GM23248 (cell line): ENCODE measurements around the gene CTSK. TPM values are rescaled to one million over a fixed set of nuclear protein-coding genes. Genes with fewer than 3 reads are reported as not detected.
"Not testable (repeated sequence)": the region's sequence is repeated elsewhere in the genome, so short reads cannot be mapped to it uniquely, and the experiment has no call there.

Source experiments
- DNase-seq: peaks from one replicate; pipeline ENCODE4 v3.0.0-alpha.2; 2015
- H2AFZ ChIP-seq: fragments of 200-600 bp; sonication (generic); 2 replicates; pipeline ENCODE4 v1.6.1; 2016; ENCODE audit warnings: antibody characterized with exemption
- H3F3A ChIP-seq: fragments of 200-600 bp; sonication (generic); 2 replicates; pipeline ENCODE4 v1.6.1; 2016; ENCODE audit warnings: mild to moderate bottlenecking, antibody characterized with exemption, mixed run types; ENCODE audit not compliant: insufficient read depth
- H3K27ac ChIP-seq: fragments of 200-600 bp; sonication (generic); 2 replicates; pipeline ENCODE4 v1.5.1; 2016; ENCODE audit warnings: mild to moderate bottlenecking
- H3K27me3 ChIP-seq: fragments of 200-600 bp; sonication (generic); replicated peaks from 2 replicates; pipeline ENCODE4 v1.6.1; 2016; ENCODE audit warnings: mild to moderate bottlenecking; ENCODE audit not compliant: insufficient read depth
- H3K36me3 ChIP-seq: fragments of 200-600 bp; sonication (generic); 2 replicates; pipeline ENCODE4 v1.6.1; 2016; ENCODE audit warnings: low read depth, mild to moderate bottlenecking
- H3K4me1 ChIP-seq: fragments of 200-600 bp; sonication (generic); 2 replicates; pipeline ENCODE4 v1.6.1; 2016; ENCODE audit warnings: mild to moderate bottlenecking; ENCODE audit not compliant: insufficient read depth
- H3K4me2 ChIP-seq: fragments of 200-600 bp; sonication (generic); one replicate; pipeline ENCODE4 v1.6.1; 2016; ENCODE audit warnings: mild to moderate bottlenecking; ENCODE audit not compliant: unreplicated experiment
- H3K4me3 ChIP-seq: fragments of 200-600 bp; sonication (generic); 2 replicates; pipeline ENCODE4 v1.5.1; 2016; ENCODE audit warnings: mild to moderate bottlenecking
- H3K79me2 ChIP-seq: fragments of 200-600 bp; sonication (generic); 2 replicates; pipeline ENCODE4 v1.6.1; 2016; ENCODE audit warnings: mild to moderate bottlenecking; ENCODE audit not compliant: insufficient read depth
- H3K9ac ChIP-seq: fragments of 200-600 bp; sonication (generic); 2 replicates; pipeline ENCODE4 v1.6.1; 2016; ENCODE audit warnings: mild to moderate bottlenecking
- H3K9me2 ChIP-seq: fragments of 200-600 bp; sonication (generic); 2 replicates; pipeline ENCODE4 v1.6.1; 2016; ENCODE audit warnings: mixed run types, mild to moderate bottlenecking, moderate library complexity; ENCODE audit not compliant: insufficient read depth
- H3K9me3 ChIP-seq: fragments of 200-600 bp; sonication (generic); one replicate; pipeline ENCODE4 v1.6.1; 2017; ENCODE audit warnings: low read depth
- H4K20me1 ChIP-seq: fragments of 200-600 bp; sonication (generic); 2 replicates; pipeline ENCODE4 v1.6.0; 2016; ENCODE audit not compliant: insufficient read depth
- EZH2 ChIP-seq: fragments of 200-600 bp; sonication (generic); IDR thresholded peaks from 2 replicates; pipeline ENCODE4 v1.6.1; 2018; ENCODE audit warnings: antibody characterized with exemption, mild to moderate bottlenecking; ENCODE audit not compliant: insufficient read depth, poor library complexity, severe bottlenecking
- EZH2phosphoT487 ChIP-seq: fragments of 200-600 bp; sonication (generic); IDR thresholded peaks from 2 replicates; pipeline ENCODE4 v1.6.1; 2018; ENCODE audit warnings: antibody characterized with exemption, moderate library complexity, mild to moderate bottlenecking, low read depth; ENCODE audit not compliant: insufficient read depth
- WGBS, 2 experiments: methylation state at CpG; one replicate each; pipeline ENCODE4 v1.1.6; 2015 to 2017; ENCODE audit warnings: low lambda C conversion rate in 2 of 2, low coverage in 1 of 2; ENCODE audit errors: missing lambda C conversion rate in 2 of 2; 5-methylcytosine and 5-hydroxymethylcytosine counted together
- in situ Hi-C: fragments of 300-500 bp; cut with MboI; formaldehyde crosslinking; loops from 2 replicates; pipeline ENCODE4 v1.15.0; 2020
- polyA plus RNA-seq: library from polyadenylated mRNA; unstranded; fragments of >200 nt; fragmentation: Nextera tagmentation; extraction: Ambion mirVana; gene quantifications from 2 replicates; pipeline ENCODE4 v1.2.1, GENCODE V29; 2016
- total RNA-seq: library from RNA; depleted of rRNA; stranded (reverse); fragments of >200 nt; shearing (Covaris generic); gene quantifications from 2 replicates; pipeline ENCODE4 v1.2.3, GENCODE V29; 2014

The CTSK gene
- total and polyA plus RNA-seq, 2 experiments from 2014 or later = 81.4 to 90.9 TPM

GRCh38 chr1:150843474-150843873 lies 35.4 kb upstream of the CTSK start:
- WGBS, 2 experiments = 67 to 73% methylated on average over 2 of the region's 2 CpGs
- no peak overlapping the region for H3K4me2 ChIP-seq
- in situ Hi-C loops = no loop called here

GRCh38 chr1:150842964-150843363 lies 34.9 kb upstream of the CTSK start:
- TF ChIP-seq EZH2 = no peak
- TF ChIP-seq EZH2phosphoT487 = no peak
- peaks cover 36% of the 10 kb centered on the region for H3K36me3 ChIP-seq
- no peak overlapping the region for H2AFZ ChIP-seq
- H3K9ac ChIP-seq = no peak overlapping the region
- no peak for DNase-seq
- H3K27me3 ChIP-seq = no peaks in the 10 kb centered on the region
- in situ Hi-C loops = no loop called here
- H3K4me2 ChIP-seq = no peak overlapping the region
- no peaks in the 10 kb centered on the region for H3K9me3 ChIP-seq
- 38 to 62% methylated on average over 2 of the region's 2 CpGs for WGBS, 2 experiments
- H3K79me2 ChIP-seq = peaks cover 21% of the 10 kb centered on the region; the same call in 1 of the 2 replicates
- no peaks in the 10 kb centered on the region for H3F3A ChIP-seq
- H4K20me1 ChIP-seq = no peaks in the 10 kb centered on the region
- H3K27ac ChIP-seq = no peak overlapping the region
- H3K4me3 ChIP-seq = no peak overlapping the region
- no peaks in the 10 kb centered on the region for H3K9me2 ChIP-seq
- H3K4me1 ChIP-seq = no peaks in the 10 kb centered on the region

More at GRCh38 chr1:150843474-150843873, 35.4 kb upstream of the CTSK start:
- Histone ChIP-seq H3K4me1 (no peaks in the 10 kb centered on the region), H3F3A (no peaks in the 10 kb centered on the region), H4K20me1 (no peaks in the 10 kb centered on the region), H3K4me3 (no peak overlapping the region), H3K27ac (no peak overlapping the region), H3K36me3 (peaks cover 32% of the 10 kb centered on the region), H3K9me3 (no peaks in the 10 kb centered on the region), H3K9ac (no peak overlapping the region), H2AFZ (no peak overlapping the region), H3K9me2 (no peaks in the 10 kb centered on the region), H3K79me2 (peaks cover 21% of the 10 kb centered on the region; the same call in 1 of the 2 replicates), H3K27me3 (no peaks in the 10 kb centered on the region)
- DNase-seq = no peak
- TF ChIP-seq EZH2 (no peak), EZH2phosphoT487 (no peak)

GRCh38 chr1:150842343-150842742 lies 34.3 kb upstream of the CTSK start:
- Histone ChIP-seq H3K36me3 (peaks cover 34% of the 10 kb centered on the region; the same call in 1 of the 2 replicates), H3K27ac (no peak overlapping the region), H2AFZ (no peak overlapping the region), H3K79me2 (peaks cover 21% of the 10 kb centered on the region; the same call in 1 of the 2 replicates), H3K9me2 (no peaks in the 10 kb centered on the region), H4K20me1 (no peaks in the 10 kb centered on the region), H3K4me3 (no peak overlapping the region), H3K4me1 (no peaks in the 10 kb centered on the region), H3K9me3 (no peaks in the 10 kb centered on the region), H3K4me2 (no peak overlapping the region), H3K9ac (no peak overlapping the region), H3F3A (no peaks in the 10 kb centered on the region), H3K27me3 (no peaks in the 10 kb centered on the region)
- DNase-seq = no peak
- TF ChIP-seq EZH2 = no peak
- TF ChIP-seq EZH2phosphoT487 = no peak
- in situ Hi-C loops = no loop called here
- WGBS, 2 experiments = 48 to 52% methylated on average over 2 of the region's 2 CpGs

GRCh38 chr1:150841626-150842025 lies 33.6 kb upstream of the CTSK start:
- TF ChIP-seq EZH2phosphoT487 (no peak), EZH2 (no peak)
- H3K27me3 ChIP-seq = no peaks in the 10 kb centered on the region
- H3F3A ChIP-seq = no peaks in the 10 kb centered on the region
- no peaks in the 10 kb centered on the region for H3K4me1 ChIP-seq
- H3K9me2 ChIP-seq = no peaks in the 10 kb centered on the region
- H3K9ac ChIP-seq = no peak overlapping the region
- in situ Hi-C loops = no loop called here
- no peak overlapping the region for H2AFZ ChIP-seq
- WGBS, 2 experiments = 96 to 100% methylated on average over 3 of the region's 3 CpGs
- no peak overlapping the region for H3K4me3 ChIP-seq
- no peak overlapping the region for H3K4me2 ChIP-seq
- peaks cover 37% of the 10 kb centered on the region; the same call in 1 of the 2 replicates for H3K36me3 ChIP-seq
- no peak overlapping the region for H3K27ac ChIP-seq
- H4K20me1 ChIP-seq = no peaks in the 10 kb centered on the region
- no peaks in the 10 kb centered on the region for H3K9me3 ChIP-seq
- DNase-seq = no peak
- peaks cover 15% of the 10 kb centered on the region; the same call in 1 of the 2 replicates for H3K79me2 ChIP-seq

GRCh38 chr1:150840850-150841249 lies 32.8 kb upstream of the CTSK start:
- H4K20me1 ChIP-seq, H3F3A ChIP-seq, H3K9me2 ChIP-seq, in situ Hi-C loops, H3K4me3 ChIP-seq, H2AFZ ChIP-seq, DNase-seq, H3K27me3 ChIP-seq, H3K9me3 ChIP-seq, H3K9ac ChIP-seq, H3K27ac ChIP-seq, H3K4me2 ChIP-seq, H3K4me1 ChIP-seq: not testable (repeated sequence)
- 94 to 97% methylated on average over 5 to 11 of the region's 11 CpGs for WGBS, 2 experiments
- Histone ChIP-seq H3K36me3 (peaks cover 39% of the 10 kb centered on the region), H3K79me2 (0 out of 2 replicates have a peak, but pooled peaks cover 15% of the 10 kb centered on the region)
